Measurements from ENCODE around the gene SHC2. TPM values are rescaled to one million over a fixed set of nuclear protein-coding genes. Genes with fewer than 3 reads are reported as not detected.
"Not testable (repeated sequence)": the region's sequence is repeated elsewhere in the genome, so short reads cannot be mapped to it uniquely, and the experiment has no call there.

The SHC2 gene
- total RNA-seq, 1 experiment from 2014 or later = not detected

GRCh38 chr19:455851-456546 is 4.8 kb downstream of the SHC2 start:
- Histone ChIP-seq H3K4me1 (replicated peaks) (peaks cover 5% of the 10 kb centered on the region), H3K36me3 (no peaks in the 10 kb centered on the region), H3K9me3 (replicated peaks) (no peaks in the 10 kb centered on the region), H3K4me3 (no peak overlapping the region), H3K27ac (no peak overlapping the region), H3K27me3 (replicated peaks) (peaks cover 8% of the 10 kb centered on the region)
- no peak for DNase-seq (ENCODE audit: low read depth in 1 of 2, low spot score in 2 of 2)

DNA sequence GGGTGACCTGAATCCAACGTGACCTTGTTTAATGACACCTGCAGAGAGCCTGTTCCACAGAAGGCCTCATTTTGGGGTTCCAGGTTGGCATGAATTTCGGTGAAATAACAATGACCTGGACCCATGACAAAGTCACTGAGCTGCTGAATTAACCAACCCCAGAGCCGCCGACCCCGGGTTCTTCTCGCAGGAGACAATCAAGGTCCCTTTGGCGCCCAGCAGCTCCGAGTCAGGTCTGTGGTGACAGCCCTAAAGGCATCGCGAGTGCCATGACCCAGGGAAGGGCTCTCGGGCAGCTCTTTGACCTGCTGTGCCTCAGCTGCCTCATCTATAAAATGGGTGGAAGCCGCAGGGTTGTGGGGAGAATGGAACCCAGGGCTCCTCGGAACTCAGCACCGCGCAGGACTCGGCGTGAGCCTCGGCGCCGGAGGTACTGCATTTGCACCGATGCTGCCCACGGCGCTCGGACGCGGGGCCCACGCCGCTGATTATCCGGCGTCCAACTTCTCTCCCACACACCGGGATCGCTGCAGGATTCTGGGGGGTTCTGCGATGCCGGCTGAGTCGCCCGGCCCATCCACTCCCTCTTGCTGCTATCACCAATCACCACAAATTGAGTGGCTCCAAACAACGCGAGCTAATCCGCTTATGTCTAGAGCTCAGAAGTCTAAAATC is 5.7 kb downstream of the SHC2 start:
- H3K9me3 ChIP-seq (replicated peaks) = no peaks in the 10 kb centered on the region

DNA sequence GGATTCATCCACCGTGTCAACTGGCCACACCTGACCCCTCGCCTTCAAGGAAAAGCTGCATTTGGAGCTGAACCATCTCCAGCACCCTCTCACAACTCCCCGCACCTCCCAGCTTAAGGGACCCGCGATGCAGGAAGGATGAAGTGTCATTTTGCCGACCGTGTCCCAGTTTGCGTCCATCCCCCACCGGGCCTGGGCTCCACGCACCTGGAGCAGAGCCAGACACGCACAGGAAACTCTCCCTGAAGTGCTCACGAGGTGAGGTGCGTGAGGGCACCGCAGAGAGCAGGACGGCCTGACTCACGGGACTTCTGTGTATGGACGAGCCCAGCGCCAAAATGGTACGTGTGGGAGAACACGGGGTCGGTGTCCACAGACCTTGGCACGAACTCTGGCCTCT is 7.2 kb downstream of the SHC2 start:
- Histone ChIP-seq H3K27me3 (replicated peaks) (0 out of 2 replicates have a peak, but pooled peaks cover 1% of the 10 kb centered on the region), H3K27ac (no peak overlapping the region), H3K4me3 (no peak overlapping the region), H3K4me1 (replicated peaks) (no peaks in the 10 kb centered on the region), H3K36me3 (no peaks in the 10 kb centered on the region), H3K9me3 (replicated peaks) (no peaks in the 10 kb centered on the region)
- no peak for DNase-seq (ENCODE audit: low read depth in 1 of 2, low spot score in 2 of 2)

More for the DNA sequence above, 5.7 kb downstream of the SHC2 start:
- no peak for DNase-seq (ENCODE audit: low read depth in 1 of 2, low spot score in 2 of 2)
- Histone ChIP-seq H3K27me3 (replicated peaks) (peaks cover 8% of the 10 kb centered on the region), H3K4me3 (no peak overlapping the region), H3K4me1 (replicated peaks) (peaks cover 5% of the 10 kb centered on the region), H3K27ac (no peak overlapping the region), H3K36me3 (no peaks in the 10 kb centered on the region)

DNA sequence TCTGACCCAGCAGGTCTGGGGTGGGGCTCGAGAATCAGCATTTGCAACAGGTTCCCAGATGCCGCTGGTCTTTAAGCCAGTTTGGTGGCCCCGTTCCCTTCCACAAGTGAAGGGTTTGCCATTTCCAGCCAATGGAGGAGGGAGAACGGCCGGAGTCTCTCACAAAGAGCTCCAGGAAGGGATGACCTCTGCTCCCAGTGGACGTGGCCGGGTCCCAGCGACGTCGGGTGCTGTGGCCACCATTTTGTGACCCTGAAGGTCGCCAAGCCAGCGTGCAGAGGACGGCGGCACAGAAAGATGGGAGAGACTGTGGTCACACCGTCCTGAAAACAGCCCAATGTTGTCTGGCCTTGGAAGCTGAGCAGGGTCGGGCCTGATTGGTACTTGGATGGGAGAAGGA is 8.0 kb downstream of the SHC2 start:
- Histone ChIP-seq H3K27ac (no peak overlapping the region), H3K9me3 (replicated peaks) (no peaks in the 10 kb centered on the region)

DNA sequence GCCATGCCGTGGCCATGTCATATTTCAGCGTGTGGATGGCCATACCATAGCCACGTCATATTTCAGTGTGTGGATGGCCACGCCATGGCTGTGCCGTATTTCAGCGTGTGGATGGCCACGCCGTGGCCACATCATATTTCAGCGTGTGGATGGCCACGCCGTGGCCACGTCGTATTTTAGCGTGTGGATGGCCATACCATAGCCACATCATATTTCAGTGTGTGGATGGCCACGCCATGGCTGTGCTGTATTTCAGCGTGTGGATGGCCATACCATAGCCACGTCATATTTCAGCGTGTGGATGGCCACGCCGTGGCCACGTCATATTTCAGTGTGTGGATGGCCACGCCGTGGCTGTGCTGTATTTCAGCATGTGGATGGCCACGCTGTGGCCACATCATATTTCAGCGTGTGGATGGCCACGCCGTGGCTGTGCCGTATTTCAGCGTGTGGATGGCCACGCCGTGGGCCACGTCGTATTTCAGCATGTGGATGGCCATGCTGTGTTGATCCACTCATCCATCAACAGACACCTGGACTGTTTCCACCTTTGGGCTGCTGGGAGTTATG is 9.8 kb downstream of the SHC2 start:
- not testable (repeated sequence) for H3K27me3 ChIP-seq (replicated peaks); H3K27ac ChIP-seq; H3K4me3 ChIP-seq; H3K4me1 ChIP-seq (replicated peaks); DNase-seq (ENCODE audit: low read depth in 1 of 2, low spot score in 2 of 2); H3K9me3 ChIP-seq (replicated peaks); H3K36me3 ChIP-seq

More for the DNA sequence above, 8.0 kb downstream of the SHC2 start:
- no peaks in the 10 kb centered on the region for H3K36me3 ChIP-seq
- peaks cover 9% of the 10 kb centered on the region; the same call in 1 of the 2 replicates for H3K27me3 ChIP-seq (replicated peaks)
- H3K4me1 ChIP-seq (replicated peaks) = no peaks in the 10 kb centered on the region
- DNase-seq (ENCODE audit: low read depth in 1 of 2, low spot score in 2 of 2) = no peak
- H3K4me3 ChIP-seq = no peak overlapping the region

- DNase-seq (ENCODE audit: low read depth in 1 of 2, low spot score in 2 of 2) = no peak
- Histone ChIP-seq H3K9me3 (replicated peaks) (no peaks in the 10 kb centered on the region), H3K4me3 (no peak overlapping the region), H3K4me1 (replicated peaks) (no peaks in the 10 kb centered on the region), H3K27ac (no peak overlapping the region), H3K27me3 (replicated peaks) (peaks cover 10% of the 10 kb centered on the region; the same call in 1 of the 2 replicates), H3K36me3 (no peaks in the 10 kb centered on the region)
Observed at GRCh38 chr19:449916-450315, 10.9 kb downstream of the SHC2 start.

- Histone ChIP-seq H3K9me3 (replicated peaks) (no peaks in the 10 kb centered on the region), H3K27ac (no peak overlapping the region), H3K27me3 (replicated peaks) (peaks cover 10% of the 10 kb centered on the region; the same call in 1 of the 2 replicates), H3K4me1 (replicated peaks) (no peaks in the 10 kb centered on the region), H3K4me3 (no peak overlapping the region), H3K36me3 (no peaks in the 10 kb centered on the region)
- no peak for DNase-seq (ENCODE audit: low read depth in 1 of 2, low spot score in 2 of 2)
Observed at GRCh38 chr19:447816-448560, 12.8 kb downstream of the SHC2 start.

DNA sequence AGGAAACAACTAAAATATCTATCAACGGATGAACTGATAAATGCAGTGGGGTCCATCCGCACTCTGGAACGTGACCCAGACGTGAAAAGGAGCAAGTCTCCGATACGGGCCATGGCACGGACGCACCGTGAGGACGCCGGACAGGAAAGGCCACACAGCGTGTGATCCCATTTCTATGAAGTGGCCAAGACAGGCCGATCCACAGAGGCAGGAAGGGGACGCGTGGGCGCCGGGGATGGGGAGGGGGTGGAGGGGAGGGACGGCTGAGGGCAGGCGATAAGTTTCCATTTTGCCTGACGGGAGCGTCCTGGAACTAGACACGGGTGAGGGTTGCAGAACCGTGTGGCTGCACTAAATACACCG is 13.8 kb downstream of the SHC2 start:
- Histone ChIP-seq H3K27me3 (replicated peaks) (peaks cover 10% of the 10 kb centered on the region; the same call in 1 of the 2 replicates), H3K27ac (no peak overlapping the region)

DNA sequence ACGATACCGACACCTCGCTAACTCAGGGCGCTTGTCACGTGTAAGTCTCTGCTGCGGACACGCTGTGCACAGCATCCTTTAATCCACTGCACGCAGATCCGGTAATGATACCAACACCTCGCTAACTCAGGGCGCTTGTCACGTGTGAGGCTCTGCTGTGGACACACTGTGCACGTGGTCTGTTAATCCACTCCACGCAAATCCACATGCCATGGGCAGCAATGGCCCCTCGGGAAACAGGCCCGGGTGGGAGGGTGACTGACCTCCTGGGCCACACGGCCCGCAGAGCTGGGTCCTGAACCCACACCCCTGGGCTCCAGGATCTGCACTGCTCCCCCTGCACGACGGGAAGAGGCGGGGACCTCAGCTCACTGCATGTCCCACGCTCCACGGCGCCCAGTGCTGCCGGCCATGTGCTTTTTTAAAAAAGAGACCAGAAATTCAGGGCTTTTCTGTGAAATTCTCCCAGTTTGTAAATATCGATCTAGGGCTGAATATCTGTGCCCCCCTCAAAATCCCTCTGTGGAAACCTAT is 16.1 kb downstream of the SHC2 start:
- Histone ChIP-seq H3K9me3 (replicated peaks) (0 out of 2 replicates have a peak, but pooled peaks cover 2% of the 10 kb centered on the region), H3K4me3 (no peak overlapping the region), H3K36me3 (no peaks in the 10 kb centered on the region), H3K27me3 (replicated peaks) (peaks cover 10% of the 10 kb centered on the region; the same call in 1 of the 2 replicates), H3K4me1 (replicated peaks) (no peaks in the 10 kb centered on the region), H3K27ac (no peak overlapping the region)
- DNase-seq (ENCODE audit: low read depth in 1 of 2, low spot score in 2 of 2) = no peak

More for the DNA sequence above, 13.8 kb downstream of the SHC2 start:
- no peak for DNase-seq (ENCODE audit: low read depth in 1 of 2, low spot score in 2 of 2)
- no peak overlapping the region for H3K4me3 ChIP-seq
- no peaks in the 10 kb centered on the region for H3K4me1 ChIP-seq (replicated peaks)
- no peaks in the 10 kb centered on the region for H3K36me3 ChIP-seq
- H3K9me3 ChIP-seq (replicated peaks) = no peaks in the 10 kb centered on the region

- H3K4me1 ChIP-seq (replicated peaks) = no peaks in the 10 kb centered on the region
Observed at GRCh38 chr19:443005-443404, 17.8 kb downstream of the SHC2 start.

DNA sequence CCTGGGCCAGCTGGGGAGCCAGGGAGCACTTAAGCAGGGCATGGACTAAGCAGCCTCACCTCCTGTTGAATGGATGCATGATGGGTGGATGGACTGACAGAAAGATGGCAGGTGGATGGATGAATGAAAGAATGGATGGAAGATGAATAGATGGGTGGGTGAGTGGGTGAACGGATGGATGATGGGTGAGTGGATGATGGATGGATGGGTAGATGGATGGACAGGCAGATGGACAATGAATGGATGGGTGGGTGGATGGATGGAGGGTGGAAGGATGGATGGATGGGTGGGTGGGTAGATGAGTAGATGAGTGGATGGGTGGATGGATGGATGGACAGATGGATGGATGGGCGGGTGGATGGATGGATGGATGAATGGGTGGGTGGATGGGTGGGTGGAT is 18.7 kb downstream of the SHC2 start:
- DNase-seq (ENCODE audit: low read depth in 1 of 2, low spot score in 2 of 2) = no peak
- H3K4me3 ChIP-seq = no peak overlapping the region
- no peaks in the 10 kb centered on the region for H3K4me1 ChIP-seq (replicated peaks)
- H3K27ac ChIP-seq = no peak overlapping the region
- 0 out of 2 replicates have a peak, but pooled peaks cover 2% of the 10 kb centered on the region for H3K9me3 ChIP-seq (replicated peaks)
- peaks cover 16% of the 10 kb centered on the region; the same call in 1 of the 2 replicates for H3K27me3 ChIP-seq (replicated peaks)
- H3K36me3 ChIP-seq = no peaks in the 10 kb centered on the region

More at GRCh38 chr19:443005-443404, 17.8 kb downstream of the SHC2 start:
- H3K4me3 ChIP-seq = no peak overlapping the region
- H3K27me3 ChIP-seq (replicated peaks) = peaks cover 10% of the 10 kb centered on the region; the same call in 1 of the 2 replicates
- H3K9me3 ChIP-seq (replicated peaks) = 0 out of 2 replicates have a peak, but pooled peaks cover 2% of the 10 kb centered on the region
- H3K36me3 ChIP-seq = no peaks in the 10 kb centered on the region
- H3K27ac ChIP-seq = no peak overlapping the region
- DNase-seq (ENCODE audit: low read depth in 1 of 2, low spot score in 2 of 2) = no peak

DNA sequence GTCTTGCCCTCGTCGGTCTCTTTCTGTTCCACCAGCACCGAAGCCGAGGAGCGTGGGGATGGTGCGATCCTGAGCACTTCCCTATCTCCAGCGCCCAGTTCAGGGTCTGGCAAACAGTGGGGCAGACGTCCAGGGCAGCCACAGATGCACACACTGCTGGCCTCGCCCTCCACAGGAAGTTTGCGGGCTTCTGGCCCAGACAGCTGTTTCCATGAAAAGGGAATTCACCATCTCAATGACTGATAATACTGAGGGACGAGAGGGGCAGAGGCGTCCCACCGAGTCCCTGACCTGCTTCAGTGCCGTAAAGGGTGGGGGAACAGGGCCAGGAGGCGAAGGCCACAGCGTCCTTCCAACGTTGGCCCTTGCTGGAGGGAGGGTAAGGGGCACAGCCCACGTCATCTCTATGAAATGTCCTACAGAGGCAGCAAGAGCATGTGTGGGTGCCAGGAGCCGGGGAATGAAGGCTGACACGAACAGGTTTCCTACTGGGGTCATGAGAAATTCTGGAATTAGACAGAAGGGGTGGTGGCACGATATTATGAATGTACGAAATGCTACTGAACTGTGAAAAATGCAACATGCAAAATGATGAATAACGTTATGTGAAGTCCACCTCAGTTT is 19.5 kb downstream of the SHC2 start:
- DNase-seq (ENCODE audit: low read depth in 1 of 2, low spot score in 2 of 2) = no peak
- peaks cover 18% of the 10 kb centered on the region; the same call in 1 of the 2 replicates for H3K27me3 ChIP-seq (replicated peaks)
- no peak overlapping the region for H3K4me3 ChIP-seq
- no peak overlapping the region for H3K27ac ChIP-seq
- H3K36me3 ChIP-seq = no peaks in the 10 kb centered on the region
- no peaks in the 10 kb centered on the region for H3K4me1 ChIP-seq (replicated peaks)
- H3K9me3 ChIP-seq (replicated peaks) = 0 out of 2 replicates have a peak, but pooled peaks cover 2% of the 10 kb centered on the region
